Ovary (tissue), 9 donors: ENCODE results near the gene AIG1. TPM values are rescaled to one million over a fixed set of nuclear protein-coding genes. Genes with fewer than 3 reads are reported as not detected.

Experiments
- DNase-seq, 5 donors: peaks; one replicate each; pipeline ENCODE4 v3.0.0-alpha.2; 2019 to 2020
- H3K27ac ChIP-seq, 2 donors: fragments of 200-600 bp; one replicate each; pipeline versions ENCODE4 v1.5.1 to v1.8.0; 2019 to 2022
- H3K27me3 ChIP-seq: fragments of 200-600 bp; one replicate; pipeline ENCODE4 v1.8.0; 2022
- H3K36me3 ChIP-seq: fragments of 200-600 bp; sonication (generic); one replicate; pipeline ENCODE4 v1.5.1; 2019
- H3K4me1 ChIP-seq: one replicate; pipeline ENCODE4 v1.8.1; 2013; ENCODE audit warnings: mild to moderate bottlenecking, moderate library complexity; ENCODE audit not compliant: insufficient read depth
- H3K4me3 ChIP-seq: fragments of 200-600 bp; sonication (generic); one replicate; pipeline ENCODE4 v1.5.1; 2017
- H3K9me3 ChIP-seq, 2 donors: fragments of 200-600 bp in 1 of 2; sonication (generic) in 1 of 2; one replicate each; pipeline versions ENCODE4 v1.5.1 to v1.8.1; 2013 to 2019; ENCODE audit warnings: mild to moderate bottlenecking in 1 of 2, moderate library complexity in 1 of 2
- EP300 ChIP-seq: sonication (generic); formaldehyde crosslinking; IDR thresholded peaks from one replicate; pipeline ENCODE4 v1.6.1; 2017; ENCODE audit warnings: antibody characterized with exemption
- POLR2A ChIP-seq: fragments of 450-650 bp; IDR thresholded peaks from one replicate; pipeline ENCODE4 v1.6.1; 2017; ENCODE audit warnings: antibody characterized with exemption, mild to moderate bottlenecking, moderate library complexity
- WGBS, 3 donors: extraction: QIAGEN DNeasy Blood & Tissue Kit in 1 of 3; methylation state at CpG; one replicate each; pipeline versions ENCODE4 v1.1.5 to v1.1.7; 2013 to 2017; 5-methylcytosine and 5-hydroxymethylcytosine counted together
- intact Hi-C, 4 donors: fragments of 100-400 bp; cut with DNase I; formaldehyde crosslinking; loops; one replicate each; pipeline versions ENCODE4 v1.11.0 to v1.15.1; 2022 to 2023
- polyA plus RNA-seq, 2 donors: library from polyadenylated mRNA; stranded (reverse); fragments of 200-250 nt in 1 of 2; fragments of 350-450 nt in 1 of 2; fragmentation: Illumina TruSeq in 1 of 2; extraction: RNeasy Lipid Tissue Mini Kit (QIAGEN cat#74804) in 1 of 2; gene quantifications; one replicate each; pipeline ENCODE4 v1.2.3, GENCODE V29; 2013 to 2014
- total RNA-seq, 7 donors: library from RNA; depleted of rRNA in 2 of 7; stranded (reverse); fragments of >200 nt in 2 of 7; fragmentation: NEBNext Ultra II Directional in 3 of 7; extraction: Animal tissue kit (Norgen Biotek cat#: 25700) in 3 of 7; gene quantifications; one replicate each; pipeline versions ENCODE4 v1.1.0 to v1.2.4, GENCODE V29; 2016 to 2023
- TF ChIP-seq, protein P1 (sequence below), 3 donors: fragments of 450-650 bp in 2 of 3; fragments of 200-600 bp in 1 of 3; IDR thresholded peaks; one replicate each; pipeline versions ENCODE4 v1.5.1 to v1.8.0; 2016 to 2022; ENCODE audit warnings: antibody characterized with exemption in 3 of 3, mild to moderate bottlenecking in 1 of 3
- donor health status: DM: no; HTN: no; CAD: no; lungs with moderate emphysema.
- donor health status: DM: no; HTN: no; CAD: no.
- donor health status: Bipolar disorder and iron deficiency.
- donor health status: DM: yes; HTN: yes; CAD: no.
- donor health status: DM: no; HTN: no; CAD: no.
- donor health status: DM: yes; HTN: yes; CAD: no.

Gene AIG1
- total and polyA plus RNA-seq, 9 donors = 27.8 to 91.0 (median 37.3) TPM

DNA sequence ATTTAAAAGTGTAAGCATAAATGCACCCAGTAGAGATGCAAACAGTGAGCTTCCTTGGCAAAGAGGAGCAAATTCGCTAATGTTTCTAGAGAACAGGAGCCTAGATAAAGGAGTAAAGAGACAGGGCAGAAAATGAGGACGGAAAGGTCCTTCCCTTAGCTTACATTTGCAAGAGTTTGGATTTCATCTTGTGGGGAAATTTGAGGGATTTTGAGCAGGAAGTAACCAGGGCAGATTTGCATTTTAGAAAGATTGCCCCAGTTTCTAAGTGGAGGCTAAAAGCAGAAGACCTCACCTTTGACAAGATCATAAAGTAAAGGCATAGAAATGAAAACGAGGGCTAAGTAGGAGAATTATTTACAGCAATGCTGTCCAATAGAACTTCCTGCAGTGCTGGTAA lies 309.3 kb downstream of the AIG1 start:
- no peaks in the 10 kb centered on the region for H3K4me1 ChIP-seq
- no peaks in the 10 kb centered on the region for H3K9me3 ChIP-seq
- H3K27ac ChIP-seq = no peak overlapping the region
- H3K36me3 ChIP-seq = no peaks in the 10 kb centered on the region
- intact Hi-C loops = no loop called here
- no peak overlapping the region for H3K4me3 ChIP-seq
- H3K27me3 ChIP-seq = no peaks in the 10 kb centered on the region
- no peak for TF ChIP-seq POLR2A
- TF ChIP-seq, protein P1, sequence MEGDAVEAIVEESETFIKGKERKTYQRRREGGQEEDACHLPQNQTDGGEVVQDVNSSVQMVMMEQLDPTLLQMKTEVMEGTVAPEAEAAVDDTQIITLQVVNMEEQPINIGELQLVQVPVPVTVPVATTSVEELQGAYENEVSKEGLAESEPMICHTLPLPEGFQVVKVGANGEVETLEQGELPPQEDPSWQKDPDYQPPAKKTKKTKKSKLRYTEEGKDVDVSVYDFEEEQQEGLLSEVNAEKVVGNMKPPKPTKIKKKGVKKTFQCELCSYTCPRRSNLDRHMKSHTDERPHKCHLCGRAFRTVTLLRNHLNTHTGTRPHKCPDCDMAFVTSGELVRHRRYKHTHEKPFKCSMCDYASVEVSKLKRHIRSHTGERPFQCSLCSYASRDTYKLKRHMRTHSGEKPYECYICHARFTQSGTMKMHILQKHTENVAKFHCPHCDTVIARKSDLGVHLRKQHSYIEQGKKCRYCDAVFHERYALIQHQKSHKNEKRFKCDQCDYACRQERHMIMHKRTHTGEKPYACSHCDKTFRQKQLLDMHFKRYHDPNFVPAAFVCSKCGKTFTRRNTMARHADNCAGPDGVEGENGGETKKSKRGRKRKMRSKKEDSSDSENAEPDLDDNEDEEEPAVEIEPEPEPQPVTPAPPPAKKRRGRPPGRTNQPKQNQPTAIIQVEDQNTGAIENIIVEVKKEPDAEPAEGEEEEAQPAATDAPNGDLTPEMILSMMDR (IDR thresholded peaks at IDR 0.05) = no peak
- no peak for TF ChIP-seq EP300
- 56 to 64% (median 62%) methylated on average over 3 of the region's 3 CpGs for WGBS, 3 donors
- no peak for DNase-seq

DNA sequence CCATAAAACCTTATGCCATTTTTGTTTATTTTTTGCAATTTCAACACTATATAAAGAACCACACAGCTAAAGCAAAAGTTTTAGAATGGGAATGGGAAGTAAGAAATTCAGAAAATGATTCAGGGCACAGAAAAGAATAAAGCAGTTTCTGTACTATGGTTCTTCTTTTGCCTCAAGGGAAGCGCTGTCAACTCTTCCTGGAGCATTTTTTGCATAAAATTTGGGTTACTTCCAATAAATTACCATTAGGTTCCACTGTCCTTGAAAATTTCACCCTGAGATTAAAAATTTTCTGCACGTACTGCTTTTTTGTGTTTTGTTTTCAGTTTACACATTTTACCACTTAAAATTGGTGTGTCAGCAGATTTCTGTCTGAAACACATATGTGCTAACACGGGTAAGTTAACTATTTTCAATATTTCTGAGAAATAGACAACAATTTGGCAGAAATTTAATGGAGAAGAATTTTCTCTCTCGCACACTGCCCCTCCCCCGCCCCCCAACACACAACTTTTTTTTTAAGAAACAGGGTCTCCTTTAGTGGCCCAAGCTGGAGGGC lies 310.2 kb downstream of the AIG1 start:
- Histone ChIP-seq H3K9me3 (no peaks in the 10 kb centered on the region), H3K36me3 (no peaks in the 10 kb centered on the region), H3K4me1 (no peaks in the 10 kb centered on the region), H3K27me3 (no peaks in the 10 kb centered on the region), H3K4me3 (no peak overlapping the region), H3K27ac (no peak overlapping the region)
- 28 to 42% (median 33%) methylated on average over 5 of the region's 5 CpGs for WGBS, 3 donors
- TF ChIP-seq EP300 = no peak
- TF ChIP-seq, protein P1 (IDR thresholded peaks at IDR 0.05) = no peak
- TF ChIP-seq POLR2A = no peak
- intact Hi-C loops = no loop called here
- DNase-seq = no peak

- Histone ChIP-seq H3K36me3 (no peaks in the 10 kb centered on the region), H3K4me1 (no peaks in the 10 kb centered on the region), H3K27ac (no peak overlapping the region), H3K4me3 (no peak overlapping the region), H3K9me3 (no peaks in the 10 kb centered on the region), H3K27me3 (no peaks in the 10 kb centered on the region)
- intact Hi-C loops = no loop called here
- no peak for TF ChIP-seq EP300
- TF ChIP-seq POLR2A = no peak
- TF ChIP-seq, protein P1 (IDR thresholded peaks at IDR 0.05) = no peak
- no peak for DNase-seq
- 66 to 69% (median 68%) methylated on average over 7 of the region's 7 CpGs for WGBS, 3 donors
Measured at GRCh38 chr6:143372199-143372882, 311.7 kb downstream of the AIG1 start.

- TF ChIP-seq, protein P1 (IDR thresholded peaks at IDR 0.05) = no peak
- TF ChIP-seq POLR2A = no peak
- no peak for TF ChIP-seq EP300
- intact Hi-C loops = no loop called here
- Histone ChIP-seq H3K4me3 (no peak overlapping the region), H3K4me1 (no peaks in the 10 kb centered on the region), H3K36me3 (no peaks in the 10 kb centered on the region), H3K27me3 (no peaks in the 10 kb centered on the region), H3K27ac (no peak overlapping the region), H3K9me3 (no peaks in the 10 kb centered on the region)
- DNase-seq = no peak
- 61 to 69% (median 68%) methylated on average over 2 of the region's 2 CpGs for WGBS, 3 donors
Measured at GRCh38 chr6:143374014-143374413, 313.3 kb downstream of the AIG1 start.
